ENCODE results near the gene EOMES. TPM values are rescaled to one million over a fixed set of nuclear protein-coding genes. Genes with fewer than 3 reads are reported as not detected.

The EOMES gene
- total and polyA plus RNA-seq, 2 of the 8 experiments (the other 6 are each of a cell fraction or from before 2014, with no cell fraction given): 0.09 to 0.47 TPM

GRCh38 chr3:27728195-27729087 is 6.3 kb upstream of the EOMES start:
- FAIRE-seq: peak; percentile 45
- peak; percentile 51; the same call in 1 of the 2 replicates for TF ChIP-seq KDM1A (IDR thresholded peaks at IDR 0.05; ENCODE audit: borderline replicate concordance, low read length)
- TF ChIP-seq BCL11A (IDR thresholded peaks at IDR 0.05; ENCODE audit: low read depth in 2 of 2, low read length in 2 of 2): no peak
- peak; percentile 77 for TF ChIP-seq EGR1 (IDR thresholded peaks at IDR 0.05; ENCODE audit: borderline replicate concordance, low read depth, low read length)
- peak; percentile 87 for TF ChIP-seq YY1 (IDR thresholded peaks at IDR 0.05; ENCODE audit: low read depth, low read length)
- TF ChIP-seq ASH2L (IDR thresholded peaks at IDR 0.05; ENCODE audit: low read length): peak; percentile 72
- TF ChIP-seq NANOG (IDR thresholded peaks at IDR 0.05; ENCODE audit: insufficient read depth, low read depth, low read length, poor library complexity, severe bottlenecking): peak; percentile 96
- TF ChIP-seq BACH1 (IDR thresholded peaks at IDR 0.05; ENCODE audit: low read length): no peak
- TF ChIP-seq SP1 (IDR thresholded peaks at IDR 0.05; ENCODE audit: low read depth, low read length): peak; percentile 48; the same call in 1 of the 2 replicates
- no peak for TF ChIP-seq SP4 (IDR thresholded peaks at IDR 0.05; ENCODE audit: low read length)
- peak; percentile 94 to 96 for TF ChIP-seq HDAC2 (IDR thresholded peaks at IDR 0.05; ENCODE audit: borderline replicate concordance in 1 of 2, low read depth in 2 of 2, low read length in 2 of 2)
- TF ChIP-seq EP300 (IDR thresholded peaks at IDR 0.05; ENCODE audit: borderline replicate concordance in 1 of 2, low read depth in 2 of 2, low read length in 2 of 2): peak in 1 of 2 experiments; percentile 33; a peak in 1 of 3 replicates

More at GRCh38 chr3:27728195-27729087, 6.3 kb upstream of the EOMES start:
- Histone ChIP-seq H3K4me3 (ENCODE audit: extremely low read depth in 1 of 4, insufficient read depth in 2 of 4, low read depth in 3 of 4, low read length in 4 of 4) (peak overlapping the region in 2 of 4 experiments; percentile 17 to 53; a peak in 3 of 8 replicates), H3K36me3 (ENCODE audit: control insufficient read depth in 2 of 4, insufficient read depth in 4 of 4, low read length in 3 of 4) (no peaks in the 10 kb centered on the region), H3K4ac (replicated peaks; ENCODE audit: insufficient read length, low read depth, low read length) (no peak overlapping the region), H2BK5ac (ENCODE audit: low read depth, low read length) (no peak overlapping the region), H3K23me2 (ENCODE audit: low read depth, low read length) (peaks cover 5% of the 10 kb centered on the region; the same call in 1 of the 2 replicates), H3K27ac (ENCODE audit: low read depth, low read length) (no peak overlapping the region), H4K5ac (ENCODE audit: insufficient read length, low read depth, low read length) (no peak overlapping the region), H3K9me3 (ENCODE audit: insufficient read depth in 2 of 2, low read depth in 1 of 2, low read length in 1 of 2) (no peaks in the 10 kb centered on the region), H4K91ac (replicated peaks; ENCODE audit: insufficient read length, low read length) (no peak overlapping the region), H3K27me3 (replicated peaks in 1 of 4; ENCODE audit: control insufficient read depth in 3 of 4, extremely low read depth in 1 of 4, insufficient read depth in 3 of 4, low read length in 3 of 4) (peaks cover 74 to 99% (median 88%) of the 10 kb centered on the region in 4 experiments), H3K14ac (ENCODE audit: insufficient read length) (no peak overlapping the region), H2BK20ac (ENCODE audit: low read length) (no peak overlapping the region), H3K56ac (replicated peaks; ENCODE audit: insufficient read length, low read depth, low read length) (no peak overlapping the region), H3K4me1 (replicated peaks in 1 of 4; ENCODE audit: control insufficient read depth in 3 of 4, insufficient read depth in 4 of 4, low read length in 3 of 4) (peaks cover 9 to 31% (median 23%) of the 10 kb centered on the region in 4 experiments), H2AFZ (ENCODE audit: low read length) (no peak overlapping the region), H3K18ac (ENCODE audit: extremely low read depth, low read length) (no peak overlapping the region), H3K79me2 (ENCODE audit: control insufficient read depth in 1 of 2, insufficient read depth in 2 of 2, low read length in 2 of 2) (no peaks in the 10 kb centered on the region), H2BK12ac (ENCODE audit: low read depth, low read length) (no peak overlapping the region), H2BK120ac (replicated peaks; ENCODE audit: low read depth, low read length) (no peak overlapping the region), H4K20me1 (replicated peaks in 1 of 2; ENCODE audit: control insufficient read depth in 1 of 2, insufficient read depth in 2 of 2, low read length in 2 of 2) (peaks cover 5 to 31% of the 10 kb centered on the region in 2 experiments), H3K23ac (ENCODE audit: insufficient read length) (no peak overlapping the region), H2BK15ac (ENCODE audit: low read length) (no peak overlapping the region), H3K4me2 (ENCODE audit: insufficient read depth in 1 of 2, low read depth in 2 of 2, low read length in 2 of 2) (peak overlapping the region; percentile 44 to 61), H4K8ac (ENCODE audit: extremely low read depth, insufficient read depth, low read length) (no peak overlapping the region), H2AK5ac (ENCODE audit: low read depth, low read length) (no peak overlapping the region), H3K79me1 (ENCODE audit: low read depth, low read length) (no peaks in the 10 kb centered on the region), H3K9ac (replicated peaks in 1 of 4; ENCODE audit: extremely low read depth in 1 of 4, low read depth in 3 of 4, low read length in 3 of 4) (no peak overlapping the region)
- ChIA-PET CTCF (ENCODE audit: partially characterized antibody) (interaction anchor here (0.7 to 2.5 kb wide), 15 partner anchors 9 to 621 kb away, joined by 3 to 24 read pairs (median 3); no protein-coding TSS in a partner anchor), POLR2A (ENCODE audit: partially characterized antibody) (interaction anchor here (0.8 to 3.3 kb wide), 5 partner anchors 9 to 620 kb away, joined by 3 to 11 read pairs (median 4); partner anchors contain the start of genes AZI2 and ZCWPW2)
- WGBS, 2 experiments (ENCODE audit: extremely low coverage in 1 of 2, insufficient coverage in 1 of 2, insufficient read length in 1 of 2, insufficient replicate concordance in 2 of 2, low coverage in 1 of 2, low lambda C conversion rate in 2 of 2, missing lambda C conversion rate in 1 of 2): 2% methylated on average over 35 of the region's 35 CpGs; no CpG with 5 or more reads in 1 of the 2 experiments
- DNase-seq (ENCODE audit: low read depth in 1 of 2, low spot score in 2 of 2): peak in 1 of 2 experiments; percentile 88

Data from H1 (cell line).